NCI-H1105 (cell line): ENCODE results near the gene DNAJC22.
A peak's percentile ranks its signal among the peaks of the same experiment; 100 is the strongest.
"Not testable (repeated sequence)": the region's sequence is repeated elsewhere in the genome, so short reads cannot be mapped to it uniquely, and the experiment has no call there.

Experiments
- DNase-seq: peaks from one replicate; lab custom pipeline; 2025; lab: John Stamatoyannopoulos, UW

The DNAJC22 gene

DNA sequence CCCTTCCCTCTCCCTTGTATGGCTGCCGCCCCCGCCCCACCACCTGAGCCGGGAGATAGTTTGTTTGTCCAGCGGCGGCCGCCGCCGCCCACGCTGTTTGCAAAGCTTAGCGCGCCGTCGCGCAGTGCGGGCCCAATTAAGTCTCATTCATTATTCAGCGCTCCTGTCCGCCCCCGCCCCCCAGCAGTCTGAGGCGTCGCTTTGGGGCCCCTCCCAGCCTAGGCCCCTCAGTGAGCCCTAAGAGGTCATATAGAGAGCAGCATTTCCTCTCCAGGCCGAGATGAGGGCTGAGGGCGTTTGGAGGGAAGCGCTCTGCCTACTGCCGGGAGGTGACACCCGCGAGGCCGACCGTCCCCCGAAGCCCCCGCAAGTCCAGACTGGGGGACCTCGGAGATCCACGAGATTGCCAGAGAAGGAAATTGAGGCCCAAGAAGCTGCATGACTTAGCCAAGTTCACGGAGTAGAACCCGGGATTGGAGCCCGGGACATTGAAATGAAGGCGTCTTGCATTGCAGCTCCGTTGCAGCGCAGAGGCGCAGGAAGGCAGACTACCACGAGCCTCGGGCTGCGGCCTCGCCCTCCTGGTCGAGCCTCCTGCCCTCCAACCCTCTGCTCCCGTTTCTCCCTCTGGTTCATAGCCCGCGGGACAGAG, at the start of gene DNAJC22:
Gene DNAJC22 (plus strand): TSS at position 230 of the 652 bp plus-strand sequence. CDS start 1,985 bp downstream, outside the sequence.
- DNase-seq = no peak

DNA sequence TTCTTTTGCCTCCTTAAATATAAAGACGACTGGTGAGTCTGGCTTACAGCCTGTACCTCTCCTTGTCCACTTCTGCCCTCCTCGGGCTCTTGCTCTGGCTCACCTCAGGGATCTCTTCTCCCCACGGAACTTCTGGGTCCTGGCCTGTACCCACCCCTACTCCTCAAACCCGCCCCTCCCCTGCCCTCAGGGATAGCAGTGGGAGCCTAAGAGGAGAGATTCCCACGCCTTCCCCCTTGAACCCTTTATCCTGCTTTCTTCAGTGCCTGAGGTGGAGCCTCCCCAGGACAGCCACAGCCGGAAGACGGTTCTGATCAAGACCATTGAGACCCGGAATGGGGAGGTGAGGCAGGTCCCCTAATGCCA, 49.0 kb upstream of the DNAJC22 start:
- DNase-seq = no peak

DNA sequence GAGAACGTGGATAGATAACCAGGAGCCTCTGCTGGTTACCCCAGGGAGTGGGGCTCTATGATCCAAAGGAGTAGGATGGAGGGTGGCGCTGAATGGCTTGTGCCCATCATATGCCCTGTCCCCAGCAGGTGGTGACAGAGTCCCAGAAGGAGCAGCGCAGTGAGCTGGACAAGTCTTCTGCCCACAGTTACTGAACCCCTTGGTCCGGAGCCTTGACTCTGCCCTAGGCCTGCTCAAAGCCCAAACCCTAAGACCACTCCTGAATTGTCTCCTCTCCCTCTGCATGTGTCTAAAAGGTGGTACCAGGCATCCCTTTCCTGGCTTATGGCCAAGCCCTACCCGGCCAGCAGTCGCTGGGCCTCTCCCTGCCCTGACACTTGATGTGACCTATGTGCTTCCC, 48.5 kb upstream of the DNAJC22 start:
- DNase-seq = no peak

DNA sequence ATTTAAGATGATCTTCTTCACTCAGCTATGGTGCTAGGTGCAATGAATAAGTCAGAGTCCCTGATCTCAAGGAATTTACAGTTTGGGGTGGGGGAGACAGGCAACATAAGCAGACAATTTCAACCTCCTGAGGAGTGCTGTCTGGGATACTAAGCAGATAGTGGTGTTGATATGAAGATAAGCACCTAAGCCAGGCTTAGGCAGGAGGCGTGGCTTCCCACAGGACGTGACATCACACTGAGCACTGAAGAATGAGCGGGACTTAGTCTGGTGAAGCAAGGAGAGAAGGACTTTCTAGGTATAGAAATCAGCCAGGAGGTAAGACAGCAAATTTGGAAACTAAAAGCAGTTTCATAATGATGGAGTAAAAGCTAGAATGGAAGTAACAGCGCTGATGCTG, 44.9 kb upstream of the DNAJC22 start:
- DNase-seq = no peak

DNA sequence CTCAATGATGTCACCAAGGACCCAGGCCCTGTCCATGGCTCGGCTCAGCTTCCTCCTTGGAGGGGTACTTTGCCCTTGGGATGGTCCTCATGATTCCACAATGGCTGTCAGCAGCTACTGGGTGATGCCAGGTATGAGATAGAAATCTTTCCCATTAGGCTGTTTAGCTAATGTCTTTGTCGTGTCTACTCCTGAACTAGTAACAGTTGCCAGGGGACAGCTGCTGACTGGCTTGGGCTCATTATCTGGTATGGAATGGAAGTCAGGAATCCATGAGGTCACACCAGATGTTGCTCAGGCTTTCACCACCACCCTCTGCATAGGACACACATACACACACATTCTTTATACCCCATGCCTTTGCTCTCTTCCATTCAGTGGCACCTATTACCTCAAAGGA, 42.5 kb upstream of the DNAJC22 start:
- DNase-seq = no peak

DNA sequence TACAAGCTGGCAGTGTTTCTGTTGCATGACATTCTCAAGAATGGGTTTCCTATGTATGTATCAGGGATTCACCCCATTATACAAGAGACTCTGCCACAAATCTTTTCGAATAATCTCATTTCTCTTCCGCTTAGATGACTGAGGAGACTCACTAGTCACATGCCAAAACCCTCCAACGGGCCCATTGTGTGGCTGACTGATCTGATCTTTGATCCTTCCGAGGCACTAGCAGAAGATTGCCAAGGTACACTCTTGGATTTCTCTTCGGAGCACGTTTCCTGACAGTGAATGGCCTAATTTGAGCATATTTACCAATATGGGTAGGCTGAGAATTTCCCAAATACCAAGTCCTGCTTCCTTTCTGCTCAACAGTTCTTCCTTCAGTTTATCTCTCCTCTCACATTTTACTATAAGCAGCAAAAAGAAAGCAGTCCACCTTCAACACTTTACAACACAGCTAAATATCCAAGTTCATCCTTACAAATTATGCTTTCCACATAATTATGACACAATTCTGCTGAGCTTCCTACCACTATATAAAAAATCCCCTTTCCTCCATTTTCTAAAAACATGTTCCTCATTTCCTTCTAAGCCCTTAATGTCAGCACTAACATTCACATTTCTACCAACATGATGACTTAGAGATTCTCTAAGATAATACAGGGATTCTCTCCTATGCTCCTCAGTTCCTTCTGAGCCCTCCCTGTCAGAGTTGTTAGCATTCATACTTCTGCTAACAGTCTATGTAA, 40.8 kb upstream of the DNAJC22 start:
- no peak for DNase-seq

DNA sequence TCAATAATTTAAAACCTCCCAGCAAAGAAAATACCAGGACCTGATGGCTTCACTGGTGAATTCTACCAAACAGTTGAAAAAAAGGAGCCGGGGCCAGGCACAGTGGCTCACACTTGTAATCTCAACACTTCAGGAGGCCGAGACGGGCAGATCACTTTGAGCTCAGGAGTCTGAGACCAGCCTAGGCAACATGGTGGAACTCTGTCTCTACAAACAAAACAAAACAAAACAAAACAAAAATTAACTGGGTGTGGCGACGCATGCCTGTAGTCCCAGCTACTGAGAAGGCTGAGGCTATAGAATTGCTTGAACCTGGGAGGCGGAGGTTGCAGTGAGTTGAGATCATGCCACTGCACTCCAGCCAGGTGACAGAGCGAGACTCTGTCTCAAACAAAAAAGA, 37.3 kb upstream of the DNAJC22 start:
- no peak for DNase-seq

DNA sequence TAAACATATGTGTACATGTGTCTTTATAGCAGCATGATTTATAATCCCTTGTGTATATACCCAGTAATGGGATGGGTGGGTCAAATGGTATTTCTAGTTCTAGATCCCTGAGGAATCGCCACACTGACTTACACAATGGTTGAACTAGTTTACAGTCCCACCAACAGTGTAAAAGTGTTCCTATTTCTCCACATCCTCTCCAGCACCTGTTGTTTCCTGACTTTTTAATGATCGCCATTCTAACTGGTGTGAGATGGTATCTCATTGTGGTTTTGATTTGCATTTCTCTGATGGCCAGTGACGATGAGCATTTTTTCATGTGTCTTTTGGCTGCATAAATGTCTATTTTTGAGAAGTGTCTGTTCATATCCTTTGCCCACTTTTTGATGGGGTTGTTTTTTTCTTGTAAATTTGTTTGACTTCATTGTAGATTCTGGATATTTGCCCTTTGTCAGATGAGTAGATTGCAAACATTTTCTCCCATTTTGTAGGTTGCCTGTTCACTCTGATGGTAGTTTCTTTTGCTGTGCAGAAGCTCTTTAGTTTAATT, 36.2 kb upstream of the DNAJC22 start:
- not testable (repeated sequence) for DNase-seq

DNA sequence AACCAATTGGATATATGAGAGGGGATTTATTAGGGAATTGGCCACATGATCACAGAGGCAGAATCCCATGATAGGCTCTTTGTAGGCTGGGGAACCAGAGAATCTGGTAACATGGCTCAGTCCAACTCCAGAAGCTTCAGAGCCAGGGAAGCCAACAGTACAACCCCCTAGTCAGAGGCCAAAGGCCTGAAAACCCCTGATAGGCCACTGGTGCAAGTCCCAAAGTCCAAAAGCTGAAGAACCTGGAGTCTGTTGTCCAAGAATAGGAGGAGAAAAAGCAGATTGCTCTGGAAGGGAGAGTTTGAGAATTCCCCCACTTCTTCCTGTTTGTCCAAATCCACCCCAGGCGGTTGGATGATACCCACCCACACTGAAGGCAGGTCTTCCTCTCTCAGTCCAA, 31.9 kb upstream of the DNAJC22 start:
- no peak for DNase-seq

DNA sequence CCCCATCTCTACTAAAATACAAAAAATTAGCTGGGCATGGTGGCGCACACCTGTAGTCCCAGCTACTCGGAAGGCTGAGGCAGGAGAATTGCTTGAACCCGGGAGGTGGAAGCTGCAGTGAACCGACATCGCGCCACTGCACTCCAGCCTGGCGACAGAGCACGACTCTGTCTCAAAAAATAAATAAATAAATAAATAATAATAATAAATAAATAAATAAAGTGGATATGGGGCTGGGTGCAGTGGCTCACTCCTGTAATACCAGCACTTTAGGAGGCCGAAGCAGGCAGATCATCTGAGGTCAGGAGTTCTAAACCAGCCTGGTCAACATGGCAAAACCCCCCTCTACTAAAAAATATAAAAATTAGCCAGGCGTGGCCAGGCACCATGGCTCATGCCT, 29.6 kb upstream of the DNAJC22 start:
- DNase-seq = not testable (repeated sequence)

DNA sequence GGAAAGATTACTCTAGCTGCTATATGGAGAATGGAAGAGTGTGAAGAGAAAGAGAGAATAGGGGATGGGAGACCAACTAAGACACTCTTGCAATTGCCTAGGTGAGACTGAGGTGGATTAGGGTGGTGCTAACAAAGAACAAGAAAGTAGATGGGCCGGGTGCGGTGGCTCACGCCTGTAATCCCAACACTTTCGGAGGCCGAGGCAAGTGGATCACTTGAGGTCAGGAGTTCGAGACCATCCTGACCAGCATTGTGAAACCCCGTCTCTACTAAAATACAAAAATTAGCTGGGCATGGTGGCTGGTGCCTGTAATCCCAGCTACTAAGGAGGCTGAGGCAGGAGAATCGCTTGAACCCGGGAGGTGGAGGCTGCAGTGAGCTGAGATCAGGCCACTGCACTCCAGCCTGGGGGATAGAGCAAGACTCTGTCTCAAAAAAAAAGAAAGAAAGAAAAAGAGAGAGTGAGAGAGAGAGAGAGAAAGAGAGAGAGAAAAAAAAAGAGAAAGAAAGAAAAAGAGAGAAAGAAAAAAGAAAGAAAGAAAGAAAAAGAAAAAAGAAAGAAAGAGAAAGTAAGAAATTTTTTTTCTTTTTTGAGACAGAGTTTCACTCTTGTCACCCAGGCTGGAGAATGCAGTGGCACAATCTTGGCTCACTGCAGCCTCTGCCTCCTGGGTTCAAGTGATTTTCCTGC, 26.1 kb upstream of the DNAJC22 start:
- DNase-seq = not testable (repeated sequence)

DNA sequence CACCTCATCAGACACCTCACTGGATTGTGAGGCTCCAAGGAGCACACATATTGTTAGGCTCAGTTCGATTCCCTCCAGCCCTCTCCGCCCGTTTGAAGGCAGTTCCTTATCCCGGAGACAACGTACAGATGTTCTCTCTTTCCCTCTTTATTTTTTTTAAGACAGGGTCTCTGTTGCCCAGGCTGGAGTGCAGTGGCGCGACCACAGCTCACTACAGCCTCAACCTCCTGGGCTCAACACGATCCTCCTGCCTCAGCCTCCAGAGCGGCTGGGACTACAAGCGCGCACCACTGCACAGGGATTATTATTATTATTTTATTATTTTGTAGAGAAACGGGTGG, 24.4 kb upstream of the DNAJC22 start:
- DNase-seq = no peak

DNA sequence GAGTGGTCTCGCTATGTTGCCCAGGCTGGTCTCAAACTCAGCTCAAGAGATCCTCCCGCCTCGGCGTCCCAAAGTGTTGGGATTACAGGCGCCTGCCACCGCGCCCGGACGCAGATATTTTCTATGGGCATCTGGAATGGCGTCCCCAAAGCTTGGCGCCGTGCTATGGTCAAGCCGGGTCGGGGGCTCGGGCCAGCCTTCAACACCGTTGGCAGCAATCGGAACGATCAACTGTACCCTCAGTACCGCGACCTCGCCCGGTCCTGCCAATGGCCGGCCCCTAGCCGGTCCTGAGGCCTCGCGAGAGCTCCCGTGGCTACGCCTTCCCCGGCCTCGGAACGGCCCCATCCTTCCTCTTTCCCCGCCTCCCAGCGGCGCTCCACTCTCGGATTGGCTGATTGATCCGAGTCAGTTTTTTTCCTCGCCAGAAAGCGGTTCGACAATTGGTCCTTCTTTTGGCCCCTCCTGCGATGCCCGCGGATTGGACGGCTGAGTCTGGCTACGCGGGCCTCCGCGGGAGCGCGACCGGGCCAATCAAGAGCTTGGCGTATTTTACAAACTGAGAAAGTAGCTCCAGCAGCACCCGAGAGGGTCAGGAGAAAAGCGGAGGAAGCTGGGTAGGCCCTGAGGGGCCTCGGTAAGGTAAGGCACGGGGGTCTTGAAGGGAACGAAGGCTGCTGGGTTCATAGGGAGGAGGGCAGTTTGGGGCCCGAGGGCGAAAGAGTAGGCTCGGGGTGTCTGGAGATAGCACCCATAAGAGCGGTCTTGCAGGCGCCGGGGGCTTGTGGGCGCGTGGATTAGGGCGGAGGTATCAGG, 23.8 kb upstream of the DNAJC22 start, which contains the start of gene TROAP:
Gene TROAP (plus strand): TSS at position 548 of the 816 bp plus-strand sequence. CDS start 354 bp downstream, outside the sequence.
- peak; percentile 88 for DNase-seq

DNA sequence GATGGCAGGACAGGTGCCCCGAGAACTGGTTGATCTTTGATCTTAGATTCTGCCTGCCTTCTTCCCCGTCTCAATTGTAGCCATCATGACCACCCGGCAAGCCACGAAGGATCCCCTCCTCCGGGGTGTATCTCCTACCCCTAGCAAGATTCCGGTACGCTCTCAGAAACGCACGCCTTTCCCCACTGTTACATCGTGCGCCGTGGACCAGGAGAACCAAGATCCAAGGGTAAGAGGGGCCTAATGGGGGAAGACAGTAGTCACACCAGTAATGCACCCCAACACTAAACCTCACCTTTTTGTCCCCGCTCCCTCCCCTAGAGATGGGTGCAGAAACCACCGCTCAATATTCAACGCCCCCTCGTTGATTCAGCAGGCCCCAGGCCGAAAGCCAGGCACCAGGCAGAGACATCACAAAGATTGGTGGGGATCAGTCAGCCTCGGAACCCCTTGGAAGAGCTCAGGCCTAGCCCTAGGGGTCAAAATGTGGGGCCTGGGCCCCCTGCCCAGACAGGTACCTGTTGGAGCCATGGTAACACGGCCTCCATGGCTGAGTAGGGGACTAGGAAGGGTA, 23.1 kb upstream of the DNAJC22 start:
- no peak for DNase-seq

DNA sequence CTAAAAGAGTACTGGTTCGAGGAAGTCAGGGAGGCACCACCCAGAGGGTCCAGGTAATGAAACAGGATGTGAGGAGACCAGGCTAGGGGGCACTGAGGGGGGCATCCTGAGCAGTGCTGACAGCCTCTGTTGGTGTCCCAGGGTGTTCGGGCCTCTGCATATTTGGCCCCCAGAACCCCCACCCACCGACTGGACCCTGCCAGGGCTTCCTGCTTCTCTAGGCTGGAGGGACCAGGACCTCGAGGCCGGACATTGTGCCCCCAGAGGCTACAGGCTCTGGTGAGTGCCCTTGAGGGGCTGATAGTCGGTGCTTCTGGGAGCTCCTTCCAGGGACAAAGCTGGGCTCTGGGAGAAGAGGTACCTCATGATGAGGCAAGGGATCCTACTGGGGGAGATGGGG, 21.1 kb upstream of the DNAJC22 start:
- DNase-seq = no peak

DNA sequence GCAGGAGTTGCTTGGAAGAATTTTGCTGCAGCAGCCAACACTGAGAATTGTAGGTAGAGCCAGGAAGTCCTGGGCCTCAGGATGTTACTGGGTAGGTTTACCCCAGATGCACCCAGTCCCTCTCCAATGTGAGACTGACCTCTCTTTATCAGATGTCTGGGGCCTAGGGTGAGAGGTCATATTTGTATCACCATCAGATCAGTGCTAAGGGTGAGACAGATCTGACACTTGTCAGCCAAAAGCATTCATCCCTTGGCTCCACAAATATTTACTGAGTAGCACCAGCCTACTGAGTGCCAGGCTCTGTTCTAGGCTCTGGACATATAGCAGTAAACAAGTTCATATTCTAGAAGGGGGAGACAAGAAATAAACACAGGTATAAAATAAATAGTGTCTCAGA, 19.3 kb upstream of the DNAJC22 start:
- DNase-seq = no peak

DNA sequence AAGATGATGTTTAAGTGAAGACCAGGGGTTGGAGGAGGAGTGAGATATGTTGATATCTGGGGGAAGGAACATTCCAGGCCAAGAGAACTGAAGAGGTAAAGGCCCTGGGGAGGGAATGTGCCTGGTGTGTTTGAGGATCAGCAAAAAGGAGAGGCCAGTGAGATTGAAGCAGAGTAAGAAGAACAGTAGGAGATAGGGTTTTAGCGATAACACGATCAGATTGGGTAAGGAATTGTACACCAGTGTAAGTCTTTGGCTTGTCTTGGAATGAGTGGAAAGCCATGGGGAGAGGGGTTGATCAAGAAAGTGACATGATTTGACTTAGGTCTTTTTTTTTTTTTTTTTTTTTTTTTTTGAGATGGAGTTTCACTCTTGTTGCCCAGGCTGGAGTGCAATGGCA, 18.8 kb upstream of the DNAJC22 start:
- DNase-seq = no peak

DNA sequence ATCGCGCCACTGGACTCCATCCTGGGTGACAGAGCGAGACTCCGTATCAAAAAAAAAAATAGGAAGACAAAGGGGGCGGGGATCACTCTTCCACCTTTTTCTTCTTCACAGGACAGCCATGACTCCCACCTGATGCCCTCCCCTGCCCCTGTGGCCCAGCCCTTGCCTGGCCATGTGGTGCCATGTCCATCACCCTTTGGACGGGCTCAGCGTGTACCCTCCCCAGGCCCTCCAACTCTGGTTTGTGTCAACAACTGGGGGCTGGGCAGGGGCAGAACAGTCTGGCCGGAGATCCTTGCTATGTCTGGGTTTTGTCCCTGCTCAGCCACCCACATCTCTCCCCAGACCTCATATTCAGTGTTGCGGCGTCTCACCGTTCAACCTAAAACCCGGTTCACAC, 17.9 kb upstream of the DNAJC22 start:
- DNase-seq = no peak

DNA sequence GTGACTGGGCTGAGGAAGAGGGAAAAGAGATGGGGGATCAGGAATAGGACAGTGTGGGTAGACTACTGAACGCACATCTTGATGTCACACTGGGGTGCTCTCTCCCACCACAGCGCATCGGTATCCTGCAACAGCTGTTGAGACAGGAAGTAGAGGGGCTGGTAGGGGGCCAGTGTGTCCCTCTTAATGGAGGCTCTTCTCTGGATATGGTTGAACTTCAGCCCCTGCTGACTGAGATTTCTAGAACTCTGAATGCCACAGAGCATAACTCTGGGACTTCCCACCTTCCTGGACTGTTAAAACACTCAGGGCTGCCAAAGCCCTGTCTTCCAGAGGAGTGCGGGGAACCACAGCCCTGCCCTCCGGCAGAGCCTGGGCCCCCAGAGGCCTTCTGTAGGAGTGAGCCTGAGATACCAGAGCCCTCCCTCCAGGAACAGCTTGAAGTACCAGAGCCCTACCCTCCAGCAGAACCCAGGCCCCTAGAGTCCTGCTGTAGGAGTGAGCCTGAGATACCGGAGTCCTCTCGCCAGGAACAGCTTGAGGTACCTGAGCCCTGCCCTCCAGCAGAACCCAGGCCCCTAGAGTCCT, 16.6 kb upstream of the DNAJC22 start:
- DNase-seq = no peak

DNA sequence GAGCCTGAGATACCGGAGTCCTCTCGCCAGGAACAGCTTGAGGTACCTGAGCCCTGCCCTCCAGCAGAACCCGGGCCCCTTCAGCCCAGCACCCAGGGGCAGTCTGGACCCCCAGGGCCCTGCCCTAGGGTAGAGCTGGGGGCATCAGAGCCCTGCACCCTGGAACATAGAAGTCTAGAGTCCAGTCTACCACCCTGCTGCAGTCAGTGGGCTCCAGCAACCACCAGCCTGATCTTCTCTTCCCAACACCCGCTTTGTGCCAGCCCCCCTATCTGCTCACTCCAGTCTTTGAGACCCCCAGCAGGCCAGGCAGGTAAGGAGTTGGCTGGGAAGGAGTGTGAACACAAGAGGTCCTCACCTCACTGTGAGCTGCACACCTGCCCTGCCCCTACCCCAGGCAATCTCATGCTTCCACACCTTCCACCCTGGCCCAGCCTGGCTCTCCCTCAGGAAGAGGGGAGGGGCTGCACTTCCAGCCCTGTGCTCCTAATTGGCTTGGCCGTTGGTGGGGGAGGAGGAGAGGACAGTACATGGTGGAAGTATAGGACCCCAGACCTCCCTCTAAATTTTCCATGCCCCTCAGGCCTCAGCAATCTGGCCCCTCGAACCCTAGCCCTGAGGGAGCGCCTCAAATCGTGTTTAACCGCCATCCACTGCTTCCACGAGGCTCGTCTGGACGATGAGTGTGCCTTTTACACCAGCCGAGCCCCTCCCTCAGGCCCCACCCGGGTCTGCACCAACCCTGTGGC, 15.9 kb upstream of the DNAJC22 start:
- no peak for DNase-seq
